Coronary artery (tissue), 2 donors: Measurements from ENCODE around the gene HOXD3.

Experiments used
- DNase-seq: peaks from one replicate; pipeline ENCODE4 v3.0.0-alpha.2; 2017; ENCODE audit warnings: low spot score
- H3K27ac ChIP-seq, 2 donors: fragments of 200-600 bp; sonication (generic); one replicate each; pipeline ENCODE4 v1.5.1; 2016 to 2019
- H3K4me3 ChIP-seq: fragments of 200-600 bp; sonication (generic); 2 replicates; pipeline ENCODE4 v1.5.1; 2016; ENCODE audit warnings: mild to moderate bottlenecking, moderate library complexity
- TF ChIP-seq, protein P1 (sequence below): fragments of 200-600 bp; sonication (generic); IDR thresholded peaks from one replicate; pipeline ENCODE4 v1.5.1; 2019; ENCODE audit warnings: antibody characterized with exemption

Gene HOXD3

DNA sequence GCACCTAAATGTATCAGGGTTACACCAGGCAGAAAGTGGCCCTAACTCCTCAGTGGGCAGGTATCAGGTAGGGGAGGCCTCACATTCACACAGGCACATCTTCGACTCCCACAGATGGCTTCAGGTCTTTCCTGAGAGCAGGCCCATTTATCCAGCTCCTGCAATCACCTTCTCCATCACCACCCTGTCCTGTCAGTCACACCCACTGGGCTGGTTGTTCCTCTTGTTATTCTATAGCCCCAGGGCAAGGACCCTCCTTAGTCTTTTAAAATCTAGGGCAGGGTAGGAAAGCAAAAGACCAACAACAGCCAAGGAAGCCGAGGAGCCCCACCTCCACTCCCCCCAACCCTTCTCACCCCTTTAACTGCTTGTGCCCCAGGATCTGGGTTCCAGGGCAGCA is 14.8 kb upstream of the HOXD3 start:
- no peak for DNase-seq
- TF ChIP-seq, protein P1, sequence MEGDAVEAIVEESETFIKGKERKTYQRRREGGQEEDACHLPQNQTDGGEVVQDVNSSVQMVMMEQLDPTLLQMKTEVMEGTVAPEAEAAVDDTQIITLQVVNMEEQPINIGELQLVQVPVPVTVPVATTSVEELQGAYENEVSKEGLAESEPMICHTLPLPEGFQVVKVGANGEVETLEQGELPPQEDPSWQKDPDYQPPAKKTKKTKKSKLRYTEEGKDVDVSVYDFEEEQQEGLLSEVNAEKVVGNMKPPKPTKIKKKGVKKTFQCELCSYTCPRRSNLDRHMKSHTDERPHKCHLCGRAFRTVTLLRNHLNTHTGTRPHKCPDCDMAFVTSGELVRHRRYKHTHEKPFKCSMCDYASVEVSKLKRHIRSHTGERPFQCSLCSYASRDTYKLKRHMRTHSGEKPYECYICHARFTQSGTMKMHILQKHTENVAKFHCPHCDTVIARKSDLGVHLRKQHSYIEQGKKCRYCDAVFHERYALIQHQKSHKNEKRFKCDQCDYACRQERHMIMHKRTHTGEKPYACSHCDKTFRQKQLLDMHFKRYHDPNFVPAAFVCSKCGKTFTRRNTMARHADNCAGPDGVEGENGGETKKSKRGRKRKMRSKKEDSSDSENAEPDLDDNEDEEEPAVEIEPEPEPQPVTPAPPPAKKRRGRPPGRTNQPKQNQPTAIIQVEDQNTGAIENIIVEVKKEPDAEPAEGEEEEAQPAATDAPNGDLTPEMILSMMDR, result no peak
- H3K4me3 ChIP-seq, result no peak overlapping the region
- no peak overlapping the region for H3K27ac ChIP-seq

DNA sequence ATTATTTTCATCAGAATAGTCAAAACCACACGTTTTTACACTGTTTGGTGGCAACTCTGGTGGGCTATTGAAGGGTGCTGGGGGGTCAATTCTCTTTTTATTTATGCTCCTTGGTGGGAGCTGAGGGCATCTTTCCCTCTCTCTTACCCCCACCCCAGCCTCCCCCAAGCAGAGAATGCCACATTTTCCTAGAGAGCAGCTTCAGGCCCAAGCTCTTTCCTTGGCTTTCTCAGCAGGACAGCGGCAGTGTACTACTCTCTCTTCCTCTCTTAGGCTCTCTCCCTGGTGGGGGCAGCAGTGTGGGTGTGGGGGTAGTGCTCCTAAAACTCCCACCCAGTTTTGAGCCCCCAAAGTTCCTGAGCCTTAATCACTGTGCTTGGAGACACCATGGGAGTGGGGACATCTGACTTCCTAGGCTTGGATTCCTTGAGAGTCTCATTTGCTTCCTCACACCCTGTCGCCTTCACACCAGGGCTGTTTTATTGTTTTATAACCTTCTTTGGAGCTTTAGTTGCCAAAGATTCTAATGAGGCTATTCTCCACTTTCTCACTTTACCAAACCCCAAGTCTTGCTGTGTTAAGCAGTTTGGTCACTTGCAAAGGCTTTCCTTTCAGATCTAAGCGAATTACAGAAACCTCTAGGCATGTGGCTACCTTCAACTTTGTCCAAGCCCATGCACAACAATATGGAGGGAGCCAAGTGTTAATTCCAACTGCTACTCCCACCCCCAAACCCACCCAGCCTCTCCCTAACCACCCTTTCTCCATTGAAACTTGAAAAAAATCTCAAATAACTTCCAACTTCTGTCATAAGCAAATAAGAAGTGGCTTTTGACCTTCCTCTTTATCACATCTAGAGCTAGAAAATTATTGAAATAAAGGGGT is 11.8 kb upstream of the HOXD3 start:
- DNase-seq, result no peak
- Histone ChIP-seq H3K4me3 (no peak overlapping the region), H3K27ac (no peak overlapping the region)
- TF ChIP-seq, protein P1, result no peak

DNA sequence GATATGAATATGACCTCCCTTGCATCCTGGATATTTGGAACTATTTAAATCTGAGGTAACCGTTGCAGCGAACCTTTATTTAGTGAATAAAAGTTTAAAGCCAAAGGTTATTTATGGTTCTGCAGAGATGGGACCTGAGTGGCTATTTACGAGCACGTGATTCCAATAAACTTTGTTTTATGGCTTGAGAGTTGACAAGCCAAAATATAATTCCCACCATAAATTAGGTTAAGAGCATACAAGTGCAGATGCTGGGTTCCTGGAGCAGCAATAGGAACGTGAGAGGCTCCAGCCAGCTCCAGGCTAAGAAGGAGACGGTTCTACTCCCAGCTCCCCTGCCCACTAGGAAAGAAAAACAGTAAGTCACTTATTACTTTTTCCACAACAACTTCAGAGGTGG is 11.0 kb upstream of the HOXD3 start:
- TF ChIP-seq, protein P1, result no peak
- Histone ChIP-seq H3K4me3 (no peak overlapping the region), H3K27ac (no peak overlapping the region)
- no peak for DNase-seq

- H3K27ac ChIP-seq, result no peak overlapping the region
- TF ChIP-seq, protein P1, result no peak
- no peak overlapping the region for H3K4me3 ChIP-seq
- DNase-seq, result no peak
Observed at GRCh38 chr2:176146645-176147044, 10.5 kb upstream of the HOXD3 start.

DNA sequence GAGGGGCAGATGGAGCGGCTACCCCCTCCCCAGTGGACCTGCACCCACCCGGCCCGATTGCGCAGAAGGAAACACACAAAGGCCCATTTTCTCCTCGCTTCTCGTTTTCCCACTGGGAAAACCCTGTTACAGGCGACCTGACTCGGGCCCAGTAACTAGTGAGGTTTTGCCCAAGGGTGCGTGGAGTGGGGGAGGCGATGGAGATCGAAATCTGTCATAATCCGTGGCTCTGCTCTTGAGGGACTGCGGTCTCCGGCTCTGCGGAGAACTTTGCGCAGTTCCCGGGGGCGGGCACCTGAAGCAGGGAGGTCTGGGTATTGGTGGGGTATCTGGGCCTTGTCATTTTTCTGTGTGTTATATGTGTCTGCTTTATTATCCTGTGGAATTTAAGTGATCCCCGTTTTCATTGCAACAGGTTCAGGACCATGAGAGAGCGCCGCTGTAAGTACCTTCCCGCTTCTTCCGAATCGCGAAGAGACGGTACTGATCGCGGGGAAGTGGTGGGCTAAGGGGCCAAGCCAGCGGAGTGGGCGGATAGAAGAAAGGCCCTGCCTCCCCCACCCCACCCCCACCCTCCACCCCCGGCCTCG is 9.8 kb upstream of the HOXD3 start:
- H3K27ac ChIP-seq, result no peak overlapping the region
- TF ChIP-seq, protein P1, result no peak
- H3K4me3 ChIP-seq, result no peak overlapping the region
- no peak for DNase-seq

DNA sequence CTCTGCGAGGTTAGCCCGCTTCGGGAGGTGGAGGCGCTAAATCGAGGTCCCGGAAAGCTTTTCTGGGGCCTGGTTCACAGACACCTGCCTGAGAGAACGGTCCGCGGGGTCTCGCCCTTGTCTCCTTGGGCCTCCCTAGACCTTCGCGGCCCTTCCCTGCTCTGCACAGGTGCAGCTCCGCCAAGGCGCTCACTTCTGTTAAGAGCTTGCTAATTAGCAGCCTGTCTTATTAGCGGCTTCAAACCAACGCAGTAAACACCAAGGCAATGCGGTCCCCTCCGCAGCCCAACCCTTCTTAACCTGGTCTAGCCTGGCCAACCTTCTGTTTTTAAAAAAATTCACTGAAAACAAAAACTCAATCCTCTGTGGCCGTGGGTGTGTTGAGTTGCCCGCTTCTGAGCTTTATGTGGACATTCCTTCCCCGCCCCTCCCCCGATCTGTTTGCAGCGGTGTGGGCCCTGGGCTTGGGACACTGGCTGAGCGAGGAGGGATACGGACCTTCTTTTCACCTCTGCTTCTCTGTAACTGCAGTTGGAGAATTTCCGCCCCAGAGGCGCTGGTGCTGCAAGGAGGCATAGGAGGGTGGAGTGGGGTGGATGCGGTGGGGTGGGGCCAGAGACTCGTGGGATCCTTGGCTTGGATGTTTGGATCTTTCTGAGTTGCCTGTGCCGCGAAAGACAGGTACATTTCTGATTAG is 9.2 kb upstream of the HOXD3 start:
- Histone ChIP-seq H3K4me3 (no peak overlapping the region), H3K27ac (no peak overlapping the region)
- TF ChIP-seq, protein P1, result no peak
- no peak for DNase-seq
